Activated T-helper 1 cell treated with anti-CD3 and anti-CD28 coated beads, Interleukin-2, amount 50 U/mL, for 16 hours (primary cell): ENCODE measurements around the gene RFTN1.

ENCODE experiments used
- DNase-seq, 2 donors: peaks; one replicate each; pipeline ENCODE4 v3.0.0-alpha.2; 2020; ENCODE audit warnings: low read depth in 1 of 2, low spot score in 1 of 2

RFTN1 gene

DNA sequence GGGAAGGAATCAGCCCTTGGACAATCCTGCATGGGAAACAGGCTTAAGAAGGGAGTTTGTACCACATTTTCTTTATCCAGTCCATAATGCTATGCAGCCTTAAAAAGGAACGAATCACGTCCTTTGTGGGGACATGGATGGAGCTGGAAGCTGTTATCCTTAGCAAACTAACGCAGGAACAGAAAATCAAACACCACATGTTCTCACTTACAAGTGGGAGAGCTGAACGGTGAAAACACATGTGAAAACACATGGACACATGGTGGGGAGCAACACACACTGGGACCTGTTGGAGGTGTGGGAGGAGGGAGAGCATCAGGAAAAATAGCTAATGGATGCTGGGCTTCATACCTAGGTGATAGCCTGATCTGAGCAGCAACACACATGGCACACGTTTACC lies 178.2 kb downstream of the RFTN1 start:
- DNase-seq, result no peak

DNA sequence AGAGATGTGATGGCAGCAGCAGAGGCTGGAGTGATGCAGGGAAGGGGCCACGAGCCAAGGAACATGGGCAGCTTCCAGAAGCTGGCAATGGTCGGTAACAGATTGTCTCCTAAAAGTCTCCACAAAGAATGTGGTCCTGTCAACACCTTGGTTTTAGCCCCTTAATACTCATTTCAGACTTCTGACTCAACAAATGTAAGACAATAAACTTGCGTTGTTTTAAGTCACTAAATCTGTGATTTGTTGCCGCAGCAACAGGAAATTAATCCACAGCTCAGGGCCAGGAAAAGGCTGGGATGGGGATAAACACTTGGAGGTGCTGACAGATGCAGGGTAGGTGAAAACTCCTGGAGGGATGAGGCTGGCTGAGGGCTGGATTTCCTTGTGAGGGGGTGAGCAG lies 178.6 kb downstream of the RFTN1 start:
- DNase-seq, result no peak

DNA sequence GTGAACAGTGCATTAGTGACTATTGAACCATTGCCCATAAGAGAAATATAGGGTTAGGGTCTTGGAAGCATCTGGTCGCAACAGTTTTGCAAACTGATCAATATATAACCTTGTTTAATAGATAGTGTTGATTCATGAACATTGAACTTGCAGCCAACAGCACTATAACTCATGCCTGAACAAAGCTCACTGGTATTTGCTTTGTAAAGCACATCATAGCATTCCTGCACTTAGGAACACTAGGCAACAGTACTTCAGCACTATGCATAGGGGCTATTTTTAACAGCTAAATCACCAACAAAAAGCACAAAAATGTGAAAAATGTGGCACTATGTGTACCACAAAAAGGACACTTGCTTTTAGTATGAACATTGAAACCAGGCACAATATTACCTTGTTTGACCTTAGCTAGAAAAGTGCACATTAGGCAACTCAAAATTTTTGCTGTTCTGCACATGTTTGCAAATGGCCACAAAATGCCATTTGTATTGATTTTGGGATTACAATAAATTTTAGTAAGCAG lies 180.5 kb downstream of the RFTN1 start:
- no peak for DNase-seq

DNA sequence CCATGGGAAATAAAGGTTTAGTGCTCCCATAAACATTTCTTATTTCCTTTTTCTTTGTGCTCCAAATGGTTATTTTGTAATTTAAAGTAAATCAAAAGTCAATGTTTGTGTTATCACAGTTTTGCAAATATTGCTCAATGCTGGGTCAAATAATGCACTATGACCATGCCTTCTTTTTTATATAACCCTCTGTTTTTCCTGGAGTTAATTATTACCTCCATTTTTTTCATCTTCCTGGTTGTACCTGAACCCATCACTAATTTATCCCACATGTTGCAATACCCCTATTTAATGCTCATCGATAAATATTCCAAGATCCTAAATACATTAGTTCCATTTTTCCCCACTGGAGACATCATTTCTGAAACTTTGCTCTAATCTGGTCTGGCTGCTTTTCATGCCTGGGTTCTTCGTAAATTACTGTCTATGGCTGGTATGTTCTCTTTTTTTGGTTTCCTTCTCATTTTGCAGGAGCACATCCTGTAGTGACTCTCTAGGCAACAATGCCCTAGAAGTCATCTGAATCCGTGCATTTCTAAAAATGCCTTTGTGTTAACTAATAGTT lies 182.1 kb downstream of the RFTN1 start:
- no peak for DNase-seq

DNA sequence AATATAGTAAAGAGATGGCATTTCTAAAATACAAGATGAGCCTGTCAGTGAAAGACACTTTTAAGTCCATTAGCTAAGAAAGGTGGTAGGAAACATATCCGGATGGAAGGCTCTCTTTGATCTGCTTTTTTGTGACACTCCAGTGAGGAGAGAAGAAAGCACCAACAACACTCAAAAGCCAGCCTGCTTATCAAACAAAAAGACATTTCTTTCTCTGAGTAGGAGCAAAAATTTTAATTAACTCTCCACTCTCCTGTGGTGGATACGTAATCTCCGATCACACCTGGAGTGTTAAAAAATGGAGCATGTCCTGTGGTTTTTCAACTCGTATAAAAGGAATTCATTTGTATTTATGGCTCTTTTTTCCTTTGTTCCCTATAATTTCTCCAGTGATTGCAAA lies 183.1 kb downstream of the RFTN1 start:
- no peak for DNase-seq

DNA sequence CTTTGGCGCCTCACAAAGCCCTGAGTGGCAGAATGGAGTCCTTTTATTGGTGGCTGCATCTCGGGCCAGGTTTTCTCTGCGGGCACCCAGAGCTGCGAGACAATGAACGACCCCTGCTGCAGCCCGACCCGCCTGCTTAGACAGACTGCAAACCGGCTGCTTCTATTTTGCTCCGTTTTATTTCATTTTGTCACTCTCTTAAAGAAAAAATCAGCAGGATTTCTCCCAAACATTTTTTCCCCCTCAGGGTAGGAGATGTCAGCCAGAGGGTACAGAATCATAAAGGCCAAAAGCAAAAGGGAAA lies 183.7 kb downstream of the RFTN1 start:
- DNase-seq, result no peak

DNA sequence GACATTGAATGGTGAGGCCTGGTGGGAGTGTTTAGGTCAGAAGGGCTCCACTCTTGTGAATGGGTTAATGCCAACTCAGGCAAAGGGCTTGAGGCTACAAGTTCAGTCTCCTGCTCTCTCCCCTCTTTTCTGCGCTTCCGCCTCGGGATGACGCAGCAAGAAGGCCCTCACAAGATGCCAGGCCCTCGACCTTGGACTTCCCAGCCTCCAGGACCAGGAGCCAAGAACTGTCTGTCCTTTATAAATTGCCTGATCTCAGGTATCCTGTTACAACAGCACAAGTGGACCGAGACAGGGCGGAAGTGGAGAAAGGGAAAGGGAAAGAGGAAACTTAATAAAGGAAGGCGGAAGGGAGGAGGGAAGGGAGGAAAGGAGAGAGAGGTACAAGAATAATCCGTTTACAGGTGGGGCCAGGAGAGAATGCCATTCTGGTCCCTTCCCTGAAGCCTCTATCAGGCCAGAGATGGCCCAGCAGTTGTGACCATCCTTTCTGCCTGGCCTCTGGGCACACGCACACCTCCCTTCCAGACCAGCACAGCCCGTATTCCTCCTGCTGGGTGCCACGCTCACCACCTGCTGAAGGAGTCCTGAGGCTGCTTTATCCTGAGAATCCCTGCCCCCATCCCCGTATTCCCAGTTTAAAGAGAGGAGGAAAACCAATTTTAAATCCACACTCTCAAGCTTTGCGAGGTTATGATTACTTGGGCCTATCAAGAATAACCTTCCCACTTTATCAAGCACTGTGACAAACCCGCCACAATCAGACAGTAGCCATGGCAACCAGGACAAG lies 184.3 kb downstream of the RFTN1 start:
- no peak for DNase-seq

DNA sequence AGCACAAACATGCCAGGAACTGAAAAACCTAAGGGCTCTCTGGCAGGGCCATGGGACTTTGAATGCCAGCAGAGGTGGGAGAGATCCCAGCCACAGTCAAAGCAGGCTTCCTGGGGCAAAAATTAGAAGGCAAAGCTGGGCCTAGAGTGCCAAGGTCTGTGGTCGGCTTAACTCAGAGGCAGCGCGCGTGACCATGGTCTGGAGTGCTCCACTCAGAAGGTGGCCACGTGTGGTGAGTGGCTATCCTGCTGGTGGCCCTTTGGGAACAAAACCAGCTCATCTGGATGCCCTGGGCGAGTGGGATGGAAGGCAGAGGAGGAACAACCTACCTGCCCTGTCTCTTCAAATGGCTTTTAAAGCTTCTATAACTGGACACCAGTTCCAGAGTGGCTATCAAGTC lies 185.4 kb downstream of the RFTN1 start:
- DNase-seq, result no peak

DNA sequence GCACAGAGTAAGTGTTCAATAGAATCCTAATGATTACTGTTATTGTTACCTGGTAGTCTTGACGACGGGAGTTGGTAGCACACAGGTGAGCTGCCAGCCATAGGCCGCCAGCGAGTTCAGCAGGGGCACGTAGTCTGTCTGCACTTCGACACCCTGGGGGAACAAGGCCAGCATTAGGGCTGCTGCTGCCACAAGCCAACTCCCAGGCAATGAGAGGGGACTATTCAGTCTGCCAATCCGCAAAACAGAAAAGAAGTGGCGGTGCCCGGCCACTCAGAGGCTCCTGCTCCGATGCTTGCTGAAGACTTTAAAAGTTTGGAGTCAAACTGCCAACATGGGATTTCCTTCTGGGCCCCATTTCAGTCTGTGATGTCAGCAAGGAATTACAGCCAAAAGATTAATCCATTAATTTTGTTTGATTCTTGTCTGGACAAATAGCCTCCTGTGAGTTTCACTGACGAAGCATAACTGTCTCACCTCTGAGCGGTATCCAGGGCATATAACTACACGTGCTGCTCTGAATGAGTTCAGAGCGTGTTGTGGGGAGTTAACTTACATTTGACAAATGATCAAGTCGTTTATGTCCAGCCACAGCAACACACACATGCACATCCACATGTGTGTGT lies 186.7 kb downstream of the RFTN1 start:
- no peak for DNase-seq

DNA sequence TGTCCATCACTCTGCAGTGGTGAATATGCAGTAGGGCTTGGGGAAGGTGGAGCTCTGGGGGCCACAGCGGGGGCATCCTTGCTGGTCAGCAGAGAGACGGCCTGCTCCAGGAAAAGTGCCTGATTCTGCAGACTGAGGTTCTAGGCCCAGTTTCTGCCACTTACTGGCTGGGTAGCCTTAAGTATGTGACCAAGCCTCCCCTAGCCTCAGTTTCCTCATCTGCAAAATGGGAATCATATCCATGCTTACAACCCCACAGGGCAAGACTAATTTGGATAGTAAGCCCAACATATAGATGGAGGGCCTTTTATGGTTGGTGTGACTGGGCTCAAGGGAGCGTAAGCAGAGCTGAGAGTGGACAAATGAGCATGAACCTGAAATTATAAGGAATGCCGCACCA lies 187.6 kb downstream of the RFTN1 start:
- no peak for DNase-seq

DNA sequence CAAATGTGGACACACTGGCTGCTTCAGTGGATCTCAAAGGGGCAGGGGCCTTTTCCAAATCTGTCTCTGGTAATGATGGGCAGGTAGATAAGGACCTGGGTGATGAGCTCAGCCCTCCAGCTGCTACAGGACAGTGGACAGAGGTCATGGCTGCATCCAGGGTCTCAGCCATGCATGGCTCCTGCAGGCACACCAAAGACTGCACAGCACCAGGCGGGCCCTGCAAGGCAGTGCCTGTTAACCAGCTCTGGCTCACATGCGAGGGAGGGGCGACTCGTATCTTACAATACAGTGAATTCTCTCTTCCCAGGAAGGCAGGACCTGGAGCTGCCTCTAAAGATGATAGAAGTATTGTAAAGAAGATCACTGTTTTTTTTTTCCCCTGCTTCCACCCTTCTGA lies 189.8 kb downstream of the RFTN1 start:
- no peak for DNase-seq

DNA sequence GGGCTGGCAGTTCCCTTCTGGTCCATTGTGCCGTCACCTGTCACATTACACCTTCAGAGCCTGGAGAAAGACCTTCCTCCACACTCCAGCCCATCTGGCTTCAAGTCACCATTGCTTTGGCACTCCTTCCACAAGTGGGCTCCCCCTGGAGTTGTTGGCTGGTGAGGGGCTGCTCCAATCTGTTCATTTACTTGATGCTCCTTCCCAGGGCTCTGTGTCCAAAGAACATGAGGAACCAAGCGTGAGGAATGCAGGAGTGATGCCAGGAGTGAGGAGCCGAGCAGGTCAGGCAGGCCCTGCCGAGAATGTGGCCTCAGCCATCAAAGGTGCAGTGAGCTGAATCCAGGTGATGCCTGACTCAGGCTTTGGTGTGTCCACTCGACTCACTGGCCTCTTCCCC lies 191.3 kb downstream of the RFTN1 start:
- no peak for DNase-seq

DNA sequence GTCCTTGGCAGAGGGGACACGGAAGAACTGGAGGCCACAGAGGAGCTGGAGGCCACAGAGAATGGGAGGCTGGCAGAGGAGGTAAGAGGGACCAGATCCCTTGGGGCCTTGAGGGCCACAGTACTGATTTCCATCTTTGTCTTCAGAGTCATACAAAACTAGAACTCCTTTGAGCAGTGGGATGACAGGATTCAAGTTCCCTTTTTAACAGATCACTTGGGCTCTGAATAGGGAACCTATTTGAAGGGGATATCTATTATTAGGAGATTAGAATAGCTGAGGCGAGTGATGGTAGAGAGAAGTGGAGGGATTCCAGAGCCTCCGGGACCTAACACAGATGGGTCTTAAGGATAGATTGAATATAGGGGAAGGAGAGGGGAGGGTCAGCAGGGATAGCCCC lies 192.8 kb downstream of the RFTN1 start:
- no peak for DNase-seq

DNA sequence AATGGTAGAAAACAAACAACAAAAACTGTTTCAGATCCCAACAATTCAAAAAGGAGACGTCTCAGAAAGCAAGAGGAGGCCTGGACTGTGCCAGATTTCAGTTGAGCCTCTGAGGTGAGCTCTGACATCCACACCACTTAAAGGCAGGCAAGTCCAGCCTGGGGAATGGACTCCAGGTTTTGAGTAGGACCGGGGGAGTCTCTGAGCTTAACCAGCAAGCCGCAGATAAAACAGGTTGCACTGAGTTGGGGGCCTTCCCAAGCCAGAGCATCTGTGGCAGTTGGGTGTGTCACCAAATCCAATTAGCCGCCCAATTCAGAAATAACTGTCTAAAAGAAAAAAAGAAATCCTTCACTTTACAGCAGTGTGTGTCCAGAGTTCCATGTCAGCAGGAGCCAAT lies 193.8 kb downstream of the RFTN1 start:
- no peak for DNase-seq

DNA sequence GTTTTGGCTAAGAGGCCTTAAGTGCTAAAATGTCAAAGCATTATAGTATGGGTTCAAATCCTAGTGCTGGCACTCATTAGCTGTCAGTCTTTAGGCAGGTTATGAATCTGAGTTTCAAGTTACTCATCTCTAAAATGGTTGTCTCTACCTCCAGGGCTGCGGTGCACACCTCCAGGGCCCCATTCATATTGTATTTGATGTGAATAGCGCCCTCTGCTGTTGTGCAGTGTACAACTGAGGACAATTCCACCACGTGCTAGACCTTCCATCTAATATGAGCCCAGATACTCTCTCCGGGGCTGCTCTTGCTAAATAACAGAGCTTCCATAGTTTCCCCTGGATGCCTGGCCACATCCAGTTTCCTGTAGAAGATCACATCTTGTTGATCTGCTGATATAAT lies 194.2 kb downstream of the RFTN1 start:
- peak; percentile 47 to 72 for DNase-seq

DNA sequence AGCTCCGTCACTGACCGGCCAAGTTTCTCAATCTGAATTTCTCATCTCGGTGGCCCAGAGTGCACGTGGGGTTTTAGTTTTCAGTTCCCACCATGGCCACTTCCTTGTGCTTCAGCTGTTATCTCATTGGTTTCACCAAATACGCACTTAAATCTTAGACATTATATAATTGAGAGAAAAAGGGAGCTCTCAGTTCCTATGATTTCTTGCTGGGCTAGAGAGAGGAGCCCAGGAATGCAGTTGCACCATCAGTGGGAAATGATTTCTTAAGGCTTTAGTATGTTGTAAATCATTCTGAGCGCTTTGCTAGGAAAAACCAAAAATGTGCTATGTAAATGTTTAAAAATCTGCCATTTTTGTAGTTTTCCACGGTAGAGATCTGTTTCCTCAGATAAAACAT lies 195.3 kb downstream of the RFTN1 start:
- no peak for DNase-seq

DNA sequence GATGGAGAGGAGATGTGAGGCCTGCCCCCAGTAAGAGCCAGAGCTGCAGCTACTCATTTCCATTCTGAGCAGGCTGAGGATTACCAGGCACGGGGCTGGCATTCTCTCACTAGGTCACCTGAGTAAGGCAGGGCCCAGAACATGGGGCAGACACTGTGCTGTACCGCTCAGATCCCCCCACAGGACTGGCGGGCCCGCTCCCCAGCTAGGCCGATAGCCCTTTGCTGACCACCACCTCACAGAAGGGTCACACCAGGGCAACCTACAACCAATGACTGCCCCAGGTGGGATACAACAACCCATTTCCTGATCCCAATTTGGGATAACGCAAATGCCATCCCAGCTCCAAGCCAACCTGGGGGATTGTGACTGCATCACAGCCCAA lies 195.9 kb downstream of the RFTN1 start:
- DNase-seq, result no peak

DNA sequence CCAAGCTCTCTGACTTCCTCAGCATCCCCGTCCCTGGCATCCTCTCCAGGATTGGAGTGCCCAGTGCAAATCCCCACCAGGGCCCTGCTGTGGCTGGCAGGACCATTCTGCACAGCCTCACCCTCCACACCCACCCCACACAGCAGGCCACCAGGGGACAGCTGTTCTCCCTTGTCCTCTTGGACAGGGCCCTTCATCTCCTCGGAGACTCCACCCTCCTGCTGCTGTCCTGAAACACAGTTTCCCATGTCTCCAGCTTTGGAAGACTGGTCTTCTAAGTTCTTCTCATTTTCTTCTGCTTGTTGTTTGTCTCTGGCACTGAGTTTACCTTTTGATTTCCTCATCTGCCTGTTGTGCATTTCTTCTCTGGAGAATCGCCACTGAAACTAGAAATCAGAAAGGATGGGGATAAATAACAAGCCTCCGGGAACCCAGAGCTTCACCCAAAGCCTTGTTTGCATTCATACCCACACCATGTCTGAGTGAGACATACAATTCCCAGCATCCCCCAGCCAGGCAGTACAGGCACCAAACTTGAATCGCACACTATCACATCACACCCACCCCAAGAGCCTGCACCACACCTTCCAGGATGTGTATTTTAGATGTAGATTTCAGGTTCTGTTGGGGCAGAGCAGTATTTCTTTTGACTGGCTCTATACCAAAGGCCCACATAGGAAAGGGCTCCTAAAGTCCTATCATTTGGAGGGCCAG lies 196.5 kb downstream of the RFTN1 start:
- no peak for DNase-seq

DNA sequence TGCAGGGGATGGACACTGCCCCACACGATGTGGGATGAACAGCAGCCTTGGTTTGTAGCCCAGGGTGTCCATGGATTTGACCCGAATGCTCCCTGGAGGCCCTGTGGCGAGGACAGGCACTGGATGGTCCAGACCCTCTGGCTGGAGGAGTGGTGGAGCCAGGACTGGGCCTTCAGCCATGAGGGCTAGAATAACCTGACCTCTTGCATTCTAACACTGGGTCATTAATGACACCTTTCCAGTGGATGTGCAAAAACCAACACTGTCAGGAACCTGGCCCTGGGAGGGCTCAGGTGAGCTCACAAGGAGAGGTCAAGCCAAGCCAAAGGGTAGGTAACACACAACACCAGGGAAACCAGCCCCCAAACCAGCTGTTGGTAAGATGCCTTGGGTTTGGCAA lies 197.1 kb downstream of the RFTN1 start:
- DNase-seq, result no peak

DNA sequence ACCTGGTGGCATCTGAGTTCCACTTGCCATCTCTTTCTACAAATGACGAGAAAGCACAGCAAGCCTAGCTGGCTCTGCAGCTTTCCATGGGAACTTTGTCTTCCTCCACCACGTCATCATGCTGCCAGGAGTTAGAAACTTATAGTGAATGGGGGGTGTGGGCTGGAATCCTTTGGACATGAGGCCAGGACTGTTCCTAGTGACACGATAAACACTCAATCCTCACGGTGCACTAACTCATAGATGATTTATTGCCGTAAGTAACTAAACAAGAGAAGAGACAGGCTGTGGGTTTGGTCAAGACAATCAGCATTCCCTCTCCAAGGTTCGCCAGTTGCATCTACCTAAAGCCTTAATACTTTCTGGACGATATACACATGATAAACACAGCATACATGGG lies 197.9 kb downstream of the RFTN1 start:
- no peak for DNase-seq

DNA sequence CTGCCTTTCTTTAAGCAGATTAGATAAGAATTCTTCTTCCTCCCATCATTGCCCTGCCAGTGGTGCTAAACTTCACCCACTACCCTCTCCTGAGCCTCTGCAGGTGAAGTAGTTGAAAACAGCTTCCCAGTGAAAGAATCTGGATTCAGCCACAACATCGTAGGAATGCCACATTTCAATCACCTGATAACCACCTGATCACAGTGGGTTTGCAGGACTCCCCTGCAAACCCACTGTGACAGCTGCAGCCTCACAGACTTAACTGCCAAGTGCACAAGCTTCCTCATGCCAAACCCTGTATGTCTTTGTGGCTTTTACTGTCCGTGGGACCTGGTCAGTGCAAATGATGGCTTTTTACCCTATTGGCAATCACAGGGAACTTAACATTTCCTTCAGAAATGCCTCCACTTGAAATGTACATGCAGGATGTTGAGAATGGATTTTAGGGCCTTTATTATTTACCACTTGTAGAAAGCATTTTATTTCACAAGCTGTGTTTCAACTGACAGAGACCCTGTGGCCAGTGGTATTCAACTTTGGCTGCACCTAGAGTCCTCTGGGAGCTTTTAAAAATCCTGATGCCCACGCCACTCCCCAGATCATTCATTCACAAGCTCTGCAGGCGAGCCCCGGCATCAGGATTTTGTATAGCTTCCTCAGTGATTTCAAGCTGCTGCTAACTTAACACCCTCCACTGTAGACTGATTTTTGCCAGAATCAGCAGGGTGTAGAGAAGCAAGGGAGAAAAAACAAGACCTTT lies 199.4 kb downstream of the RFTN1 start:
- no peak for DNase-seq
